Neural cell (in vitro differentiated cells): ENCODE data around the gene LDB1. TPM values are rescaled to one million over a fixed set of nuclear protein-coding genes. Genes with fewer than 3 reads are reported as not detected.

Experiments used
- H2AFZ ChIP-seq: fragments of 200-600, 300-800 bp; sonication (generic), shearing (Covaris generic); 2 replicates; pipeline ENCODE4 v1.6.0; 2014; ENCODE audit warnings: low read depth, mild to moderate bottlenecking, antibody characterized with exemption, low read length, moderate library complexity
- H3F3A ChIP-seq: fragments of 200-600 bp; shearing (Covaris generic); 2 replicates; pipeline ENCODE4 v1.6.1; 2016; ENCODE audit warnings: mild to moderate bottlenecking, moderate library complexity, mixed read lengths, antibody characterized with exemption, low read length; ENCODE audit not compliant: insufficient read depth, poor library complexity, severe bottlenecking
- H3K27ac ChIP-seq: fragments of 200-600, 300-800 bp; sonication (generic), shearing (Covaris generic); 2 replicates; pipeline ENCODE4 v1.5.1; 2014; ENCODE audit warnings: mild to moderate bottlenecking, low read length, moderate library complexity
- H3K27me3 ChIP-seq: fragments of 300-800, 200-600 bp; sonication (generic), shearing (Covaris generic); 2 replicates; pipeline ENCODE4 v1.6.0; 2014; ENCODE audit warnings: mild to moderate bottlenecking, low read depth, low read length, moderate library complexity; ENCODE audit not compliant: insufficient read depth
- H3K36me3 ChIP-seq: fragments of 300-800, 200-600 bp; sonication (generic), shearing (Covaris generic); 2 replicates; pipeline ENCODE4 v1.5.1; 2014; ENCODE audit warnings: mild to moderate bottlenecking, antibody characterized with exemption, low read length, moderate library complexity; ENCODE audit not compliant: insufficient read depth
- H3K4me2 ChIP-seq: fragments of 300-800, 200-600 bp; sonication (generic), shearing (Covaris generic); 2 replicates; pipeline ENCODE4 v1.6.0; 2014; ENCODE audit warnings: mild to moderate bottlenecking, low read length
- H3K4me3 ChIP-seq: fragments of 300-800, 200-600 bp; sonication (generic), shearing (Covaris generic); 2 replicates; pipeline ENCODE4 v1.5.1; 2014; ENCODE audit warnings: mild to moderate bottlenecking, low read length, moderate library complexity
- H3K79me2 ChIP-seq: fragments of 200-600 bp; shearing (Covaris generic); replicated peaks from 2 replicates; pipeline ENCODE4 v1.6.0; 2014; ENCODE audit warnings: mild to moderate bottlenecking, low read length, moderate library complexity; ENCODE audit not compliant: insufficient read depth
- H3K9ac ChIP-seq: fragments of 300-800, 200-600 bp; sonication (generic), shearing (Covaris generic); 2 replicates; pipeline ENCODE4 v1.6.1; 2016; ENCODE audit warnings: mild to moderate bottlenecking, low read length, mixed read lengths
- H3K9me2 ChIP-seq: fragments of 200-600 bp; shearing (Covaris generic); 2 replicates; pipeline ENCODE4 v1.6.1; 2016; ENCODE audit warnings: mild to moderate bottlenecking, low read length, mixed read lengths; ENCODE audit not compliant: insufficient read depth
- H3K9me3 ChIP-seq: fragments of 200-600, 300-800 bp; sonication (generic), shearing (Covaris generic); 2 replicates; pipeline ENCODE4 v1.6.1; 2016; ENCODE audit warnings: mild to moderate bottlenecking, mixed run types, low read length, moderate library complexity, mixed read lengths
- H4K20me1 ChIP-seq: fragments of 200-600 bp; shearing (Covaris generic); 2 replicates; pipeline ENCODE4 v1.6.1; 2016; ENCODE audit warnings: mild to moderate bottlenecking, mixed run types; ENCODE audit not compliant: insufficient read depth
- EP300 ChIP-seq: fragments of 450-650 bp; conservative IDR thresholded peaks from 2 replicates; pipeline ENCODE4 v1.6.1; 2014; ENCODE audit warnings: antibody characterized with exemption, mild to moderate bottlenecking, moderate library complexity; ENCODE audit not compliant: poor library complexity, severe bottlenecking
- EZH2 ChIP-seq: fragments of 200-600, 300-800 bp; shearing (Covaris generic), sonication (generic); IDR thresholded peaks from 2 replicates; pipeline ENCODE4 v1.6.1; 2014; ENCODE audit warnings: antibody characterized with exemption, low read length, borderline replicate concordance, mild to moderate bottlenecking; ENCODE audit not compliant: insufficient read depth, poor library complexity, severe bottlenecking
- MXI1 ChIP-seq: fragments of 450-650 bp; conservative IDR thresholded peaks from 2 replicates; pipeline ENCODE4 v1.6.1; 2014; ENCODE audit warnings: antibody characterized with exemption, mild to moderate bottlenecking; ENCODE audit not compliant: poor library complexity, severe bottlenecking
- POLR2AphosphoS5 ChIP-seq: IDR thresholded peaks from 2 replicates; pipeline ENCODE4 v1.6.1; 2012
- RAD21 ChIP-seq: fragments of 450-650 bp; conservative IDR thresholded peaks from 2 replicates; pipeline ENCODE4 v1.6.1; 2014; ENCODE audit warnings: antibody characterized with exemption, mild to moderate bottlenecking, moderate library complexity
- SMC3 ChIP-seq: fragments of 450-650 bp; conservative IDR thresholded peaks from 2 replicates; pipeline ENCODE4 v1.6.1; 2014; ENCODE audit warnings: antibody characterized with exemption, mild to moderate bottlenecking, moderate library complexity; ENCODE audit not compliant: poor library complexity
- TAF1 ChIP-seq: IDR thresholded peaks from 2 replicates; pipeline ENCODE4 v1.6.1; 2012; ENCODE audit warnings: low read depth
- polyA plus RNA-seq: library from polyadenylated mRNA; depleted of rRNA; stranded (reverse); fragments of >200 nt; gene quantifications from 2 replicates; pipeline ENCODE4 v1.2.3, GENCODE V29; 2014
- TF ChIP-seq, protein P1 (sequence below): fragments of 450-650 bp; IDR thresholded peaks from 2 replicates; pipeline ENCODE4 v1.5.1; 2014; ENCODE audit warnings: antibody characterized with exemption, mild to moderate bottlenecking, moderate library complexity; ENCODE audit not compliant: poor library complexity, severe bottlenecking
- TF ChIP-seq, protein P2 (sequence below): IDR thresholded peaks from 2 replicates; pipeline ENCODE4 v1.6.1; 2012; ENCODE audit warnings: borderline replicate concordance

LDB1 gene
- polyA plus RNA-seq, 1 donor from 2014 or later: 107 TPM

DNA sequence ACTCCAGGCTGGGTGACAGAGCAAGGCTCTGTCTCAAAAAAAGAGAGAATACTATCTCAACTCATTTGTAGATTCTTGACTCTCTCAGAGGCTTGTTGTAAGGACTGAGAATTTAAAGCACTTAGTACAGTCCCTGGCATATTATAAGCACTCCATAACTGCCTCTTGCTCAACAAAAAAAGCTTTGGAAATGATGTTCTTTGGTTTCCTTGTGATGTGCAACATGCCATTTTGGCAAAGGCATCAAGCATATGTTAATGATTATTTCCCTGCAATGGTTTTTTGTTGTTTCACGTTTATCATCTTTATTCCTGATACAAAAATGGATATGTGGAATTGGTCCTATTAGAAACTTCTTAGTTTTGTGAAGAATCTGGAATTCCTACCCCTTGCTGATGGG lies 47.7 kb upstream of the LDB1 start:
- H3K4me2 ChIP-seq: no peak overlapping the region
- H3K27me3 ChIP-seq: no peaks in the 10 kb centered on the region
- no peak overlapping the region for H3K9ac ChIP-seq
- H2AFZ ChIP-seq: no peak overlapping the region
- H3K27ac ChIP-seq: no peak overlapping the region
- H3K4me3 ChIP-seq: no peak overlapping the region
- no peaks in the 10 kb centered on the region for H3K9me3 ChIP-seq
- H3K36me3 ChIP-seq: no peaks in the 10 kb centered on the region
- no peaks in the 10 kb centered on the region for H3F3A ChIP-seq
- no peak for TF ChIP-seq SMC3
- no peak for TF ChIP-seq EP300
- no peak for TF ChIP-seq MXI1
- no peak for TF ChIP-seq POLR2AphosphoS5
- TF ChIP-seq, protein P1, sequence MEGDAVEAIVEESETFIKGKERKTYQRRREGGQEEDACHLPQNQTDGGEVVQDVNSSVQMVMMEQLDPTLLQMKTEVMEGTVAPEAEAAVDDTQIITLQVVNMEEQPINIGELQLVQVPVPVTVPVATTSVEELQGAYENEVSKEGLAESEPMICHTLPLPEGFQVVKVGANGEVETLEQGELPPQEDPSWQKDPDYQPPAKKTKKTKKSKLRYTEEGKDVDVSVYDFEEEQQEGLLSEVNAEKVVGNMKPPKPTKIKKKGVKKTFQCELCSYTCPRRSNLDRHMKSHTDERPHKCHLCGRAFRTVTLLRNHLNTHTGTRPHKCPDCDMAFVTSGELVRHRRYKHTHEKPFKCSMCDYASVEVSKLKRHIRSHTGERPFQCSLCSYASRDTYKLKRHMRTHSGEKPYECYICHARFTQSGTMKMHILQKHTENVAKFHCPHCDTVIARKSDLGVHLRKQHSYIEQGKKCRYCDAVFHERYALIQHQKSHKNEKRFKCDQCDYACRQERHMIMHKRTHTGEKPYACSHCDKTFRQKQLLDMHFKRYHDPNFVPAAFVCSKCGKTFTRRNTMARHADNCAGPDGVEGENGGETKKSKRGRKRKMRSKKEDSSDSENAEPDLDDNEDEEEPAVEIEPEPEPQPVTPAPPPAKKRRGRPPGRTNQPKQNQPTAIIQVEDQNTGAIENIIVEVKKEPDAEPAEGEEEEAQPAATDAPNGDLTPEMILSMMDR: no peak
- TF ChIP-seq, protein P2, sequence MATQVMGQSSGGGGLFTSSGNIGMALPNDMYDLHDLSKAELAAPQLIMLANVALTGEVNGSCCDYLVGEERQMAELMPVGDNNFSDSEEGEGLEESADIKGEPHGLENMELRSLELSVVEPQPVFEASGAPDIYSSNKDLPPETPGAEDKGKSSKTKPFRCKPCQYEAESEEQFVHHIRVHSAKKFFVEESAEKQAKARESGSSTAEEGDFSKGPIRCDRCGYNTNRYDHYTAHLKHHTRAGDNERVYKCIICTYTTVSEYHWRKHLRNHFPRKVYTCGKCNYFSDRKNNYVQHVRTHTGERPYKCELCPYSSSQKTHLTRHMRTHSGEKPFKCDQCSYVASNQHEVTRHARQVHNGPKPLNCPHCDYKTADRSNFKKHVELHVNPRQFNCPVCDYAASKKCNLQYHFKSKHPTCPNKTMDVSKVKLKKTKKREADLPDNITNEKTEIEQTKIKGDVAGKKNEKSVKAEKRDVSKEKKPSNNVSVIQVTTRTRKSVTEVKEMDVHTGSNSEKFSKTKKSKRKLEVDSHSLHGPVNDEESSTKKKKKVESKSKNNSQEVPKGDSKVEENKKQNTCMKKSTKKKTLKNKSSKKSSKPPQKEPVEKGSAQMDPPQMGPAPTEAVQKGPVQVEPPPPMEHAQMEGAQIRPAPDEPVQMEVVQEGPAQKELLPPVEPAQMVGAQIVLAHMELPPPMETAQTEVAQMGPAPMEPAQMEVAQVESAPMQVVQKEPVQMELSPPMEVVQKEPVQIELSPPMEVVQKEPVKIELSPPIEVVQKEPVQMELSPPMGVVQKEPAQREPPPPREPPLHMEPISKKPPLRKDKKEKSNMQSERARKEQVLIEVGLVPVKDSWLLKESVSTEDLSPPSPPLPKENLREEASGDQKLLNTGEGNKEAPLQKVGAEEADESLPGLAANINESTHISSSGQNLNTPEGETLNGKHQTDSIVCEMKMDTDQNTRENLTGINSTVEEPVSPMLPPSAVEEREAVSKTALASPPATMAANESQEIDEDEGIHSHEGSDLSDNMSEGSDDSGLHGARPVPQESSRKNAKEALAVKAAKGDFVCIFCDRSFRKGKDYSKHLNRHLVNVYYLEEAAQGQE: no peak
- no peak for TF ChIP-seq TAF1
- TF ChIP-seq RAD21: no peak
- TF ChIP-seq EZH2: no peak
- H4K20me1 ChIP-seq: no peaks in the 10 kb centered on the region
- H3K9me2 ChIP-seq: no peaks in the 10 kb centered on the region
- H3K79me2 ChIP-seq: no peaks in the 10 kb centered on the region

DNA sequence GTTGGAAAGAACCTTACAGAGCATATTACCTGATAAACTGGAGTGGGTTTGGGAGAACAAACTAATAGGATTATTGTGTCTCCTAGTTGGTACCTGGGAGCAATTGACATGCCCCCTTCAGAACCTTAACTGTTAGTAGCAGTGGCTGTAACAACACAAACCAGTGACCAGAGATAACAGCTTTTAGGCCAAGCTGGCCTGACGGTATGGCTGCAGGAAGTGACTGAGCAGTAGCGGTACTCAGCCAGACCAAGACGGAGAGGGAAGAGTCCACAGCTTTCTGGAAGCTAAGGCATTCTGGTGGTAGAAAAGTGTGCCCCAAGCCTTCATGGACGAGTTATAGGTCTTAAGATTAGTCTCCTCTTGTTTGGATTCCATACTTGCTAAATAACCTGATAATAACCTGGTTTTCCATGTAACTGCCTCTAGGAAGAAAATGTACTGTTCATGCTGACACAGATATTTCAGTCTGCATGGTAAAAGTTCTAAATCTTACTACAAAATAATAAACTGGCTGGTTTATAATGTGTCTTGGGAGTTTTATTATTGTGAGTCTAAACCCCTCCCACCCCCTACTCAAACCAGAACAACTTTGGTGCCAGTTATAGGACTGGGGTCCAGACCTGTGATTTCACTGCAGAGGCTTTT lies 43.3 kb upstream of the LDB1 start:
- no peak overlapping the region for H2AFZ ChIP-seq
- no peak overlapping the region for H3K4me2 ChIP-seq
- TF ChIP-seq, protein P2: no peak
- no peak for TF ChIP-seq SMC3
- TF ChIP-seq RAD21: no peak
- no peak for TF ChIP-seq POLR2AphosphoS5
- TF ChIP-seq EP300: no peak
- TF ChIP-seq TAF1: no peak
- TF ChIP-seq MXI1: no peak
- no peak for TF ChIP-seq EZH2
- TF ChIP-seq, protein P1: no peak
- no peak overlapping the region for H3K4me3 ChIP-seq
- no peaks in the 10 kb centered on the region for H3F3A ChIP-seq
- no peaks in the 10 kb centered on the region for H3K9me3 ChIP-seq
- H4K20me1 ChIP-seq: no peaks in the 10 kb centered on the region
- H3K27ac ChIP-seq: no peak overlapping the region
- H3K9me2 ChIP-seq: no peaks in the 10 kb centered on the region
- no peak overlapping the region for H3K9ac ChIP-seq
- no peaks in the 10 kb centered on the region for H3K79me2 ChIP-seq
- no peaks in the 10 kb centered on the region for H3K36me3 ChIP-seq
- H3K27me3 ChIP-seq: no peaks in the 10 kb centered on the region
